CD4-positive, alpha-beta memory T cell (primary cell): Measurements from ENCODE around the gene TMEM91. TPM values are rescaled to one million over a fixed set of nuclear protein-coding genes. Genes with fewer than 3 reads are reported as not detected.

Source experiments
- CTCF ChIA-PET: fragments of 350-600 bp; sonication (Branson Sonifier 250); formaldehyde crosslinking; loops from one replicate; lab custom pipeline; 2021; ENCODE audit warnings: inconsistent platforms; ENCODE audit not compliant: partially characterized antibody; lab: Charles Lee
- POLR2A ChIA-PET: fragments of 350-600 bp; sonication (Branson Sonifier 250); formaldehyde crosslinking; loops from one replicate; lab custom pipeline; 2021; ENCODE audit not compliant: partially characterized antibody; lab: Charles Lee
- DNase-seq, 5 donors: peaks; one replicate each; pipeline versions ENCODE4 v3.0.0 to v3.0.0-alpha.2; 2020 to 2022; ENCODE audit warnings: mixed read lengths in 1 of 5
- H3K27ac ChIP-seq: one replicate; pipeline ENCODE4 v1.7.0; 2013; ENCODE audit warnings: low read depth, low read length
- H3K27me3 ChIP-seq: 2 replicates; pipeline ENCODE4 v1.7.0; 2013; ENCODE audit warnings: mild to moderate bottlenecking, low read length, moderate library complexity; ENCODE audit not compliant: insufficient read depth
- H3K36me3 ChIP-seq: 2 replicates; pipeline ENCODE4 v1.7.0; 2013; ENCODE audit warnings: mild to moderate bottlenecking, low read length, moderate library complexity; ENCODE audit not compliant: insufficient read depth
- H3K4me1 ChIP-seq: 2 replicates; pipeline ENCODE4 v1.7.0; 2013; ENCODE audit warnings: mild to moderate bottlenecking, low read length, moderate library complexity; ENCODE audit not compliant: insufficient read depth
- H3K4me3 ChIP-seq, 2 donors: one replicate each; pipeline ENCODE4 v1.7.0; 2013; ENCODE audit warnings: low read length in 2 of 2, mild to moderate bottlenecking in 1 of 2
- H3K9me3 ChIP-seq, 2 donors: one replicate each; pipeline ENCODE4 v1.7.0; 2013; ENCODE audit warnings: low read length in 2 of 2, control low read depth in 1 of 2; ENCODE audit not compliant: control insufficient read depth in 1 of 2
- H3K27ac Mint-ChIP-seq, 7 donors: one replicate each; pipeline ENCODE4 v1.8.0; 2020 to 2021; ENCODE audit warnings: mixed read lengths in 7 of 7, mild to moderate bottlenecking in 6 of 7, inconsistent platforms in 3 of 7, moderate library complexity in 3 of 7
- H3K27me3 Mint-ChIP-seq, 2 donors: one replicate each; pipeline ENCODE4 v1.8.0; 2020 to 2021; ENCODE audit warnings: mixed read lengths in 2 of 2
- H3K36me3 Mint-ChIP-seq, 2 donors: one replicate each; pipeline ENCODE4 v1.8.0; 2020 to 2021; ENCODE audit warnings: mixed read lengths in 2 of 2, inconsistent platforms in 1 of 2, mild to moderate bottlenecking in 1 of 2
- H3K4me1 Mint-ChIP-seq, 4 donors: one replicate each; pipeline ENCODE4 v1.8.0; 2020 to 2021; ENCODE audit warnings: mixed read lengths in 4 of 4, mild to moderate bottlenecking in 1 of 4
- H3K4me3 Mint-ChIP-seq, 8 donors: one replicate each; pipeline ENCODE4 v1.8.0; 2020 to 2021; ENCODE audit warnings: mixed read lengths in 8 of 8, mild to moderate bottlenecking in 7 of 8, moderate library complexity in 6 of 8, inconsistent platforms in 3 of 8
- H3K9me3 Mint-ChIP-seq, 8 donors: one replicate each; pipeline ENCODE4 v1.8.0; 2020 to 2021; ENCODE audit warnings: mixed read lengths in 8 of 8, mild to moderate bottlenecking in 5 of 8, inconsistent platforms in 3 of 8, moderate library complexity in 1 of 8
- intact Hi-C: fragments of 100-400 bp; cut with micrococcal nuclease; formaldehyde crosslinking; loops from one replicate; pipeline ENCODE4 v1.15.1; 2023
- polyA plus RNA-seq, 2 donors: library from polyadenylated mRNA; unstranded; fragments of 300-500 nt; fragmentation: Illumina TruSeq; gene quantifications; one replicate each; pipeline ENCODE4 v1.2.3, GENCODE V29; 2021
- total RNA-seq, 2 experiments: library from RNA; stranded (reverse); gene quantifications; one replicate each; pipeline ENCODE4 v1.2.3, GENCODE V29; 2021

Gene TMEM91
- total and polyA plus RNA-seq, 4 experiments from 2014 or later = 4.8 to 16.1 (median 9.6) TPM

DNA sequence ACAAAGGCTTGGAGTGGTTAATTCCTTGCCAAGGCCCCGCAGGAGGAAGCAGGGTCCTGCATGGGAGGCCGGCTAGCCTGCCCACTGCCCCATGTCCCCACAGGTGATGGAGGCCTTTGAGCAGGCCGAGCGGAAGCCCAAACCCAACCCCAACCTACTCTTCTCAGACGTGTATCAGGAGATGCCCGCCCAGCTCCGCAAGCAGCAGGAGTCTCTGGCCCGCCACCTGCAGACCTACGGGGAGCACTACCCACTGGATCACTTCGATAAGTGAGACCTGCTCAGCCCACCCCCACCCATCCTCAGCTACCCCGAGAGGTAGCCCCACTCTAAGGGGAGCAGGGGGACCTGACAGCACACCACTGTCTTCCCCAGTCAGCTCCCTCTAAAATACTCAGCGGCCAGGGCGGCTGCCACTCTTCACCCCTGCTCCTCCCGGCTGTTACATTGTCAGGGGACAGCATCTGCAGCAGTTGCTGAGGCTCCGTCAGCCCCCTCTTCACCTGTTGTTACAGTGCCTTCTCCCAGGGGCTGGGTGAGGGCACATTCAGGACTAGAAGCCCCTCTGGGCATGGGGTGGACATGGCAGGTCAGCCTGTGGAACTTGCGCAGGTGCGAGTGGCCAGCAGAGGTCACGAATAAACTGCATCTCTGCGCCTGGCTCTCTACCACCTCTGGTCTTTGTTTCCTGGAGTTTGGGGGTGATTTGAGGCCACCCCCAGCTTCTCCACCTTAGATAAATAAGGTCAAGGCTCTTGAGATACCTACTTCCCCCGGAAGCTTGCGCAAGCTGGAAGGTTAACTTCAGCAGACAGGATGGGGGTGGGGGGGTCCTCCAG is 48.2 kb downstream of the TMEM91 start:
- H3K36me3 Mint-ChIP-seq = peaks cover 19 to 63% of the 10 kb centered on the region in 2 donors
- no peaks in the 10 kb centered on the region for H3K27me3 Mint-ChIP-seq
- peaks cover 15 to 44% (median 28%) of the 10 kb centered on the region in 4 donors for H3K4me1 Mint-ChIP-seq
- intact Hi-C loops = no loop called here
- H3K4me1 ChIP-seq = peaks cover 31% of the 10 kb centered on the region
- H3K27me3 ChIP-seq = no peaks in the 10 kb centered on the region
- peak overlapping the region in 5 of 7 donors; percentile 6 to 87 (median 32) for H3K27ac Mint-ChIP-seq
- no peaks in the 10 kb centered on the region for H3K9me3 ChIP-seq
- H3K27ac ChIP-seq = peak overlapping the region; percentile 9
- POLR2A ChIA-PET = interaction anchor here (0.7 kb wide), 2 partner anchors 61 to 160 kb away, joined by 3 to 4 read pairs; partner anchors contain the start of gene B9D2
- no peak overlapping the region for H3K4me3 ChIP-seq
- peak overlapping the region in 5 of 8 donors; percentile 20 to 61 (median 46) for H3K4me3 Mint-ChIP-seq
- no peaks in the 10 kb centered on the region for H3K9me3 Mint-ChIP-seq
- DNase-seq = no peak
- H3K36me3 ChIP-seq = peaks cover 29% of the 10 kb centered on the region
- CTCF ChIA-PET = interaction anchor here (1.2 to 1.8 kb wide), 2 partner anchors 25 to 162 kb away, joined by 3 to 7 read pairs; no protein-coding TSS in a partner anchor

GRCh38 chr19:41425174-41426115 is 49.1 kb downstream of the TMEM91 start:
- H3K4me3 Mint-ChIP-seq = peak overlapping the region in 6 of 8 donors; percentile 13 to 70 (median 47)
- H3K36me3 Mint-ChIP-seq = peaks cover 11 to 56% of the 10 kb centered on the region in 2 donors
- Histone ChIP-seq H3K4me3 (no peak overlapping the region), H3K27me3 (no peaks in the 10 kb centered on the region), H3K9me3 (no peaks in the 10 kb centered on the region), H3K27ac (no peak overlapping the region), H3K4me1 (peaks cover 31% of the 10 kb centered on the region), H3K36me3 (peaks cover 22% of the 10 kb centered on the region)
- no peaks in the 10 kb centered on the region for H3K27me3 Mint-ChIP-seq
- ChIA-PET POLR2A (interaction anchor here (4.3 kb wide), 1 partner anchor 62 kb away, joined by 17 read pairs; the partner anchor contains the start of gene B9D2), CTCF (interaction anchor here (1.1 to 1.8 kb wide), 3 partner anchors 24 to 163 kb away, joined by 3 to 7 read pairs (median 3); no protein-coding TSS in a partner anchor)
- no peaks in the 10 kb centered on the region for H3K9me3 Mint-ChIP-seq
- intact Hi-C loops = no loop called here
- peaks cover 15 to 44% (median 28%) of the 10 kb centered on the region in 4 donors for H3K4me1 Mint-ChIP-seq
- H3K27ac Mint-ChIP-seq = peak overlapping the region in 5 of 7 donors; percentile 32 to 86 (median 59)
- no peak for DNase-seq

DNA sequence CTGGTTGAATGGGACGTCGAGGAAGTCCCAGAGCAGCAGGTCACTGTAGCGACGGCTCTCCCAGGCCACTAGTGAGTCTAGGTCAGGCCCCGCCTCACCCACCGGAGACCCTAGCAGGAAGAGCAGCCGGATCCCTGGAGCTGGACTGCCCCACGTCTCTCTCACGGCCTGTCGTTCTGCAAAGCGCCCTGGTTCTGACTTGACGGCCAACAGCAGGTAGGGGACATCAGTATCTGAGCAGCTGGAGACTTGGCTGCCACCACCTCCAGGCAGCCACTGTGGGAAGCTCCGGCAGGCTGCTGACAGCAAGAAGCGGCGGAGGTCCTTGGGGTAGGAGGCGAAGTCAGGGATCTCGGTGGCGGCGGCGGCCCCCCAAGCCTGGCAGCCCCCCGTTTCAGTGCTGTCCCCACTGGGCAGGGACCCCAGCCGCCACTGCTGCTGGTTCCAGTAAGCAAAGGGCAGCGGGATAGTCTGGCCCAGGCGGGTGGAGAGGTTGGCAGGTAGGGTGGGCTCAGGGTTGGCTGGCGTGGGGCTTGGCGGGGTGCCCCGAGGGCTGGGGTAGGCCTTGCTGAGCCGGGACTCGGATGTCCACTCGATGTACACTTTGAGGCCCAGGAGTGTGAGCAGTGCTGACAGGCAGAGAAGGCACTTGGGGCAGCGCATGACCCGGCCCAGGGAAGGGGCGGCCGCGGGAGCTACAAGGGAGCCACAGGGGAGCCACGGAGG is 49.9 kb downstream of the TMEM91 start:
- DNase-seq = no peak
- Mint-ChIP-seq H3K27ac (peak overlapping the region in 6 of 7 donors; percentile 44 to 96 (median 88)), H3K4me1 (peaks cover 15 to 50% (median 31%) of the 10 kb centered on the region in 4 donors), H3K9me3 (no peaks in the 10 kb centered on the region), H3K4me3 (peak overlapping the region in 6 of 8 donors; percentile 15 to 92 (median 83)), H3K36me3 (peaks cover 15 to 49% of the 10 kb centered on the region in 2 donors), H3K27me3 (no peaks in the 10 kb centered on the region)
- intact Hi-C loops = no loop called here
- H3K27ac ChIP-seq = no peak overlapping the region
- no peak overlapping the region for H3K4me3 ChIP-seq
- H3K27me3 ChIP-seq = no peaks in the 10 kb centered on the region
- H3K9me3 ChIP-seq = no peaks in the 10 kb centered on the region
- POLR2A ChIA-PET = interaction anchor here (4.3 kb wide), 1 partner anchor 63 kb away, joined by 17 read pairs; the partner anchor contains the start of gene B9D2
- CTCF ChIA-PET = interaction anchor here (1.1 to 1.8 kb wide), 2 partner anchors 23 to 143 kb away, joined by 3 to 7 read pairs; no protein-coding TSS in a partner anchor
- peaks cover 13% of the 10 kb centered on the region for H3K36me3 ChIP-seq
- peaks cover 35% of the 10 kb centered on the region for H3K4me1 ChIP-seq

- intact Hi-C loops = loop anchor here (1.0 kb wide), 1 partner anchor 12 kb away; the partner anchor contains the start of gene DMAC2
- peaks cover 16 to 49% of the 10 kb centered on the region in 2 donors for H3K36me3 Mint-ChIP-seq
Observed at GRCh38 chr19:41426952-41427646, 50.8 kb downstream of the TMEM91 start, which contains the start of gene B3GNT8. TSS of gene B3GNT8 (minus strand) at chr19:41427374. CDS start at chr19:41426778, 596 bp downstream.

GRCh38 chr19:41427647-41428480 is 51.5 kb downstream of the TMEM91 start:
- CTCF ChIA-PET = interaction anchor here (1.0 to 2.5 kb wide), 5 partner anchors 12 to 223 kb away, joined by 3 to 8 read pairs (median 4); no protein-coding TSS in a partner anchor

More at GRCh38 chr19:41426952-41427646, 50.8 kb downstream of the TMEM91 start, which contains the start of gene B3GNT8:
- no peaks in the 10 kb centered on the region for H3K9me3 Mint-ChIP-seq
- no peaks in the 10 kb centered on the region for H3K27me3 Mint-ChIP-seq
- peak; percentile 16 to 52 (median 32) for DNase-seq
- H3K4me1 Mint-ChIP-seq = peaks cover 15 to 51% (median 34%) of the 10 kb centered on the region in 4 donors
- Histone ChIP-seq H3K9me3 (no peaks in the 10 kb centered on the region), H3K27ac (peak within 1 kb of the TSS; percentile 68), H3K36me3 (peaks cover 17% of the 10 kb centered on the region), H3K4me3 (peak within 1 kb of the TSS; percentile 33 to 34), H3K4me1 (peaks cover 39% of the 10 kb centered on the region), H3K27me3 (no peaks in the 10 kb centered on the region)
- H3K4me3 Mint-ChIP-seq = peak within 1 kb of the TSS; percentile 90 to 98 (median 92)
- CTCF ChIA-PET = interaction anchor here (1.1 to 2.5 kb wide), 3 partner anchors 13 to 142 kb away, joined by 3 to 8 read pairs (median 3); no protein-coding TSS in a partner anchor
- POLR2A ChIA-PET = interaction anchor here (2.8 to 4.3 kb wide), 2 partner anchors 64 to 119 kb away, joined by 13 to 17 read pairs; partner anchors contain the start of gene B9D2
- peak within 1 kb of the TSS; percentile 91 to 98 (median 96) for H3K27ac Mint-ChIP-seq

More at GRCh38 chr19:41427647-41428480, 51.5 kb downstream of the TMEM91 start:
- Histone ChIP-seq H3K4me1 (peaks cover 39% of the 10 kb centered on the region), H3K27me3 (no peaks in the 10 kb centered on the region), H3K4me3 (peak overlapping the region; percentile 17 to 33), H3K9me3 (no peaks in the 10 kb centered on the region), H3K36me3 (peaks cover 15% of the 10 kb centered on the region), H3K27ac (peak overlapping the region; percentile 68)
- no peaks in the 10 kb centered on the region for H3K9me3 Mint-ChIP-seq
- POLR2A ChIA-PET = interaction anchor here (0.6 to 4.3 kb wide), 10 partner anchors 12 to 165 kb away, joined by 3 to 17 read pairs (median 4); partner anchors contain the start of genes B9D2 and DMAC2
- peak overlapping the region; percentile 90 to 98 (median 92) for H3K4me3 Mint-ChIP-seq
- intact Hi-C loops = loop anchor here (1.0 kb wide), 2 partner anchors 11 to 31 kb away; partner anchors contain the start of genes BCKDHA, DMAC2 and EXOSC5
- peak; percentile 49 to 81 (median 59) for DNase-seq
- no peaks in the 10 kb centered on the region for H3K27me3 Mint-ChIP-seq
- H3K27ac Mint-ChIP-seq = peak overlapping the region; percentile 91 to 98 (median 96)
- peaks cover 18 to 51% (median 34%) of the 10 kb centered on the region in 4 donors for H3K4me1 Mint-ChIP-seq
- H3K36me3 Mint-ChIP-seq = peaks cover 19 to 48% of the 10 kb centered on the region in 2 donors
